NCI-H345 (cell line): ENCODE results near the gene PRKN.
A peak's percentile ranks its signal among the peaks of the same experiment; 100 is the strongest.

Experiments used
- DNase-seq: peaks from one replicate; lab custom pipeline; 2025; lab: John Stamatoyannopoulos, UW

The PRKN gene

GRCh38 chr6:161444464-161444863 lies 1283.1 kb downstream of the PRKN start:
- no peak for DNase-seq

- no peak for DNase-seq
These were observed 1283.7 kb downstream of the PRKN start for GRCh38 chr6:161443848-161444247.

- no peak for DNase-seq
These were observed 1285.1 kb downstream of the PRKN start for GRCh38 chr6:161442420-161442819.

- DNase-seq = no peak
These were observed 1287.3 kb downstream of the PRKN start for GRCh38 chr6:161440299-161440698.

- DNase-seq = no peak
These were observed 1288.5 kb downstream of the PRKN start for GRCh38 chr6:161439093-161439492.

GRCh38 chr6:161438430-161439030 lies 1289.0 kb downstream of the PRKN start:
- no peak for DNase-seq

- no peak for DNase-seq
These were observed 1289.7 kb downstream of the PRKN start for GRCh38 chr6:161437851-161438250.

GRCh38 chr6:161436106-161436876 lies 1291.3 kb downstream of the PRKN start:
- DNase-seq = no peak

- DNase-seq = no peak
These were observed 1291.9 kb downstream of the PRKN start for GRCh38 chr6:161435748-161436070.

- no peak for DNase-seq
These were observed 1292.4 kb downstream of the PRKN start for GRCh38 chr6:161434921-161435747.

- DNase-seq = no peak
These were observed 1293.2 kb downstream of the PRKN start for GRCh38 chr6:161434350-161434749.

- DNase-seq = no peak
These were observed 1295.0 kb downstream of the PRKN start for GRCh38 chr6:161432546-161432945.

- DNase-seq = no peak
These were observed 1297.6 kb downstream of the PRKN start for GRCh38 chr6:161429921-161430490.

- no peak for DNase-seq
These were observed 1303.1 kb downstream of the PRKN start for GRCh38 chr6:161424421-161424820.

GRCh38 chr6:161422710-161423680 lies 1304.6 kb downstream of the PRKN start:
- DNase-seq = no peak

GRCh38 chr6:161418463-161418945 lies 1309.1 kb downstream of the PRKN start:
- peak; percentile 51 for DNase-seq

- DNase-seq = no peak
These were observed 1309.7 kb downstream of the PRKN start for GRCh38 chr6:161417717-161418462.

GRCh38 chr6:161415302-161415855 lies 1312.2 kb downstream of the PRKN start:
- DNase-seq = no peak

GRCh38 chr6:161414707-161415106 lies 1312.9 kb downstream of the PRKN start:
- DNase-seq = no peak

- DNase-seq = no peak
These were observed 1313.4 kb downstream of the PRKN start for GRCh38 chr6:161414180-161414579.
